GM19397 (cell line): Measurements from ENCODE around the gene LRRC40.
"Not testable (repeated sequence)": the region's sequence is repeated elsewhere in the genome, so short reads cannot be mapped to it uniquely, and the experiment has no call there.

Source experiments
- ATAC-seq: cut with Tn5 transposase; IDR thresholded peaks from one replicate; pipeline ENCODE4 v1.9.1; 2021; ENCODE audit warnings: mild to moderate bottlenecking, moderate library complexity; ENCODE audit not compliant: unreplicated experiment

LRRC40 gene

GRCh38 chr1:70205434-70206118 lies at the start of gene LRRC40:
Gene LRRC40, minus strand, starts transcription at chr1:70205579. Its CDS starts 39 bp downstream, at chr1:70205540.
- peak; percentile 93 for ATAC-seq

- ATAC-seq, result no peak
These were observed 43.4 kb upstream of the LRRC40 start for GRCh38 chr1:70248729-70249128.

- no peak for ATAC-seq
These were observed 42.4 kb upstream of the LRRC40 start for GRCh38 chr1:70247768-70248167.

- ATAC-seq, result no peak
These were observed 41.7 kb upstream of the LRRC40 start for GRCh38 chr1:70247122-70247521.

- no peak for ATAC-seq
These were observed 34.6 kb upstream of the LRRC40 start for GRCh38 chr1:70239940-70240339.

- no peak for ATAC-seq
These were observed 29.4 kb upstream of the LRRC40 start for GRCh38 chr1:70234733-70235132.

GRCh38 chr1:70231475-70231874 lies 26.1 kb upstream of the LRRC40 start:
- ATAC-seq, result no peak

GRCh38 chr1:70228670-70229069 lies 23.3 kb upstream of the LRRC40 start:
- ATAC-seq, result no peak

GRCh38 chr1:70227439-70227838 lies 22.1 kb upstream of the LRRC40 start:
- no peak for ATAC-seq

- ATAC-seq, result no peak
These were observed 19.6 kb upstream of the LRRC40 start for GRCh38 chr1:70224954-70225353.

GRCh38 chr1:70222716-70223235 lies 17.4 kb upstream of the LRRC40 start:
- ATAC-seq, result no peak

GRCh38 chr1:70221238-70222121 lies 16.1 kb upstream of the LRRC40 start, which contains the start of gene SRSF11:
Gene SRSF11, plus strand, starts transcription at chr1:70221380. Its CDS starts 257 bp downstream, at chr1:70221637.
- ATAC-seq, result peak; percentile 98

- peak; percentile 1 for ATAC-seq
These were observed 15.3 kb upstream of the LRRC40 start for GRCh38 chr1:70220517-70221237.

GRCh38 chr1:70220015-70220414 lies 14.6 kb upstream of the LRRC40 start:
- no peak for ATAC-seq

GRCh38 chr1:70211541-70211940 lies 6.2 kb upstream of the LRRC40 start:
- no peak for ATAC-seq

GRCh38 chr1:70210820-70211219 lies 5.4 kb upstream of the LRRC40 start:
- no peak for ATAC-seq

GRCh38 chr1:70208292-70208691 lies 2.9 kb upstream of the LRRC40 start:
- no peak for ATAC-seq

GRCh38 chr1:70207492-70207891 lies 2.1 kb upstream of the LRRC40 start:
- no peak for ATAC-seq

GRCh38 chr1:70206833-70207232 lies 1.5 kb upstream of the LRRC40 start:
- not testable (repeated sequence) for ATAC-seq

- ATAC-seq, result peak; percentile 40
These were observed 327 bp downstream of the LRRC40 start for GRCh38 chr1:70205071-70205433.

- no peak for ATAC-seq
These were observed 779 bp downstream of the LRRC40 start for GRCh38 chr1:70204600-70204999.
